Lower leg skin (tissue), 4 donors: ENCODE data around the gene LDLR. TPM values are rescaled to one million over a fixed set of nuclear protein-coding genes. Genes with fewer than 3 reads are reported as not detected.
"Not testable (repeated sequence)": the region's sequence is repeated elsewhere in the genome, so short reads cannot be mapped to it uniquely, and the experiment has no call there.

Experiments used
- DNase-seq, 2 donors: peaks; one replicate each; pipeline ENCODE4 v3.0.0-alpha.2; 2019; ENCODE audit warnings: low spot score in 2 of 2
- H3K4me3 ChIP-seq: fragments of 200-600 bp; sonication (generic); 2 replicates; pipeline ENCODE4 v1.5.1; 2017; ENCODE audit warnings: mild to moderate bottlenecking, low read depth; ENCODE audit not compliant: poor library complexity, severe bottlenecking
- POLR2A ChIP-seq, 2 donors: fragments of 450-650 bp; IDR thresholded peaks; one replicate each; pipeline ENCODE4 v1.6.1; 2016 to 2017; ENCODE audit warnings: antibody characterized with exemption in 2 of 2, mild to moderate bottlenecking in 1 of 2, moderate library complexity in 1 of 2
- WGBS, 2 donors: methylation state at CpG; one replicate each; pipeline ENCODE4 v1.1.5; 2018; 5-methylcytosine and 5-hydroxymethylcytosine counted together
- intact Hi-C: fragments of 100-400 bp; cut with DNase I; formaldehyde crosslinking; loops from one replicate; pipeline ENCODE4 v1.15.0; 2023; ENCODE audit warnings: low total_unique reads
- total RNA-seq, 4 donors: library from RNA; depleted of rRNA; stranded (reverse); fragments of >200 nt; gene quantifications; one replicate each; pipeline ENCODE4 v1.1.0, GENCODE V29; 2016
- TF ChIP-seq, protein P1 (sequence below), 3 donors: fragments of 450-650 bp; IDR thresholded peaks; one replicate each; pipeline ENCODE4 v1.5.1; 2016; ENCODE audit warnings: antibody characterized with exemption in 3 of 3, mild to moderate bottlenecking in 3 of 3, moderate library complexity in 2 of 3

LDLR gene
- total RNA-seq, 4 donors from 2014 or later: 48.7 to 62.8 (median 58.7) TPM

DNA sequence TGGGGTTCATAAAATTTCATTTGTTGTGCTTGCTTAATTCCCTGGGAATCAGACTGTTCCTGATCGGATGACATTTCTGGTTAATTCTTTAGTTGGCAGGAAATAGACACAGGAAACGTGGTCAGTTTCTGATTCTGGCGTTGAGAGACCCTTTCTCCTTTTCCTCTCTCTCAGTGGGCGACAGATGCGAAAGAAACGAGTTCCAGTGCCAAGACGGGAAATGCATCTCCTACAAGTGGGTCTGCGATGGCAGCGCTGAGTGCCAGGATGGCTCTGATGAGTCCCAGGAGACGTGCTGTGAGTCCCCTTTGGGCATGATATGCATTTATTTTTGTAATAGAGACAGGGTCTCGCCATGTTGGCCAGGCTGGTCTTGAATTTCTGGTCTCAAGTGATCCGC is 10.8 kb downstream of the LDLR start:
- WGBS, 2 donors: 83 to 84% methylated on average over 12 of the region's 12 CpGs
- DNase-seq: no peak
- TF ChIP-seq, protein P1, sequence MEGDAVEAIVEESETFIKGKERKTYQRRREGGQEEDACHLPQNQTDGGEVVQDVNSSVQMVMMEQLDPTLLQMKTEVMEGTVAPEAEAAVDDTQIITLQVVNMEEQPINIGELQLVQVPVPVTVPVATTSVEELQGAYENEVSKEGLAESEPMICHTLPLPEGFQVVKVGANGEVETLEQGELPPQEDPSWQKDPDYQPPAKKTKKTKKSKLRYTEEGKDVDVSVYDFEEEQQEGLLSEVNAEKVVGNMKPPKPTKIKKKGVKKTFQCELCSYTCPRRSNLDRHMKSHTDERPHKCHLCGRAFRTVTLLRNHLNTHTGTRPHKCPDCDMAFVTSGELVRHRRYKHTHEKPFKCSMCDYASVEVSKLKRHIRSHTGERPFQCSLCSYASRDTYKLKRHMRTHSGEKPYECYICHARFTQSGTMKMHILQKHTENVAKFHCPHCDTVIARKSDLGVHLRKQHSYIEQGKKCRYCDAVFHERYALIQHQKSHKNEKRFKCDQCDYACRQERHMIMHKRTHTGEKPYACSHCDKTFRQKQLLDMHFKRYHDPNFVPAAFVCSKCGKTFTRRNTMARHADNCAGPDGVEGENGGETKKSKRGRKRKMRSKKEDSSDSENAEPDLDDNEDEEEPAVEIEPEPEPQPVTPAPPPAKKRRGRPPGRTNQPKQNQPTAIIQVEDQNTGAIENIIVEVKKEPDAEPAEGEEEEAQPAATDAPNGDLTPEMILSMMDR (IDR thresholded peaks at IDR 0.05): no peak
- TF ChIP-seq POLR2A (IDR thresholded peaks at IDR 0.05): no peak
- no peak overlapping the region for H3K4me3 ChIP-seq
- intact Hi-C loops: no loop called here

DNA sequence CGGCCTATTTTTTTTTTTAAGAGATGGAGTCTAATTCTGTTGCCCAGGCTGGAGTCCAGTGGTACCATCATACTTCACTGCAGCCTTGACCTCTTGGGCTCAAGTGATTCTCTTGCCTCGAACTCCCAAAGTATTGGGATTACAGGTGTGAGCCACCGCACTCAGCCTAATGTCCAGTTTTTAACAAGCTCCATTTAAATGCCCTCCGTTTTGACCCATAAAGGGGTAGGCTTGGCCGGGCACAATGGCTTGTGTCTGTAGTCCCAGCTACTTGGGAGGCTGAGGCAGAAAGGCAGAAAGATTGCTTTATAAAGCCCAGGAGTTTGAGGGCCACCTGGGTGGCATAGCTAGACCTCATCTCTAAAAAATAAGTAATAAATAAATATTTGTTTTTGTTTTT is 11.8 kb downstream of the LDLR start:
- no peak for DNase-seq
- intact Hi-C loops: no loop called here
- 93 to 99% methylated on average over 5 of the region's 5 CpGs for WGBS, 2 donors
- TF ChIP-seq POLR2A (IDR thresholded peaks at IDR 0.05): no peak
- TF ChIP-seq, protein P1 (IDR thresholded peaks at IDR 0.05): no peak
- no peak overlapping the region for H3K4me3 ChIP-seq

GRCh38 chr19:11102944-11103343 is 13.7 kb downstream of the LDLR start:
- intact Hi-C loops: no loop called here
- 88 to 95% methylated on average over 15 to 16 of the region's 16 CpGs for WGBS, 2 donors
- no peak overlapping the region for H3K4me3 ChIP-seq

DNA sequence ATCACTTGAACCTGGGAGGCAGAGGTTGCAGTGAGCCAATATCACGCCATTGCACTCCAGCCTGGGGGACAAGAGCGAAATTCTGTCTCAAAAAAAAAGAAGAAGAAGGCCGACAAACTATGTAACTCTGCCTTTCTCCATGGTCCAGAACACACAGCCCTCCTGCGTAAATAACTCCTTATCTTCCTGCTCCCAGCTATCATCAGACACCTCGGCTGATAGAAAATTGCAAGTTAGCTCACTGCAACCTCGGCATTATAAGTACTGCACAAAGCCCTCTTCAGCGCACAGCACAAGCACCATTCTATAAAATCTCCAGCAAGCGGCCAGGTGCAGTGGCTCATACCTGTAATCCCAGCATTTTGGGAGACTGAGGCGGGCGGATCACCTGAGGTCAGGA is 14.4 kb downstream of the LDLR start:
- DNase-seq, intact Hi-C loops, H3K4me3 ChIP-seq: not testable (repeated sequence)
- 93 to 95% methylated on average over 10 of the region's 10 CpGs for WGBS, 2 donors

More at GRCh38 chr19:11102944-11103343, 13.7 kb downstream of the LDLR start:
- TF ChIP-seq, protein P1 (IDR thresholded peaks at IDR 0.05): no peak
- TF ChIP-seq POLR2A (IDR thresholded peaks at IDR 0.05): no peak
- no peak for DNase-seq

- WGBS, 2 donors: 91 to 92% methylated on average over 27 to 36 of the region's 36 CpGs
- intact Hi-C loops: no loop called here
- TF ChIP-seq, protein P1 (IDR thresholded peaks at IDR 0.05): no peak
- no peak for TF ChIP-seq POLR2A (IDR thresholded peaks at IDR 0.05)
These were observed 15.9 kb downstream of the LDLR start for GRCh38 chr19:11105014-11105636.

DNA sequence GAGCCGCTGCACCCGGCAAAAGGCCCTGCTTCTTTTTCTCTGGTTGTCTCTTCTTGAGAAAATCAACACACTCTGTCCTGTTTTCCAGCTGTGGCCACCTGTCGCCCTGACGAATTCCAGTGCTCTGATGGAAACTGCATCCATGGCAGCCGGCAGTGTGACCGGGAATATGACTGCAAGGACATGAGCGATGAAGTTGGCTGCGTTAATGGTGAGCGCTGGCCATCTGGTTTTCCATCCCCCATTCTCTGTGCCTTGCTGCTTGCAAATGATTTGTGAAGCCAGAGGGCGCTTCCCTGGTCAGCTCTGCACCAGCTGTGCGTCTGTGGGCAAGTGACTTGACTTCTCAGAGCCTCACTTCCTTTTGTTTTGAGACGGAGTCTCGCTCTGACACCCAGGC is 17.2 kb downstream of the LDLR start:
- no peak for DNase-seq
- no peak overlapping the region for H3K4me3 ChIP-seq
- intact Hi-C loops: no loop called here
- 90 to 98% methylated on average over 12 to 13 of the region's 13 CpGs for WGBS, 2 donors
- no peak for TF ChIP-seq POLR2A (IDR thresholded peaks at IDR 0.05)
- TF ChIP-seq, protein P1 (IDR thresholded peaks at IDR 0.05): no peak

More at GRCh38 chr19:11105014-11105636, 15.9 kb downstream of the LDLR start:
- no peak for DNase-seq
- no peak overlapping the region for H3K4me3 ChIP-seq
